ENCODE measurements around the gene UGT1A8. TPM values are rescaled to one million over a fixed set of nuclear protein-coding genes. Genes with fewer than 3 reads are reported as not detected.

Gene UGT1A8
- total RNA-seq, 1 donor, result not detected

DNA sequence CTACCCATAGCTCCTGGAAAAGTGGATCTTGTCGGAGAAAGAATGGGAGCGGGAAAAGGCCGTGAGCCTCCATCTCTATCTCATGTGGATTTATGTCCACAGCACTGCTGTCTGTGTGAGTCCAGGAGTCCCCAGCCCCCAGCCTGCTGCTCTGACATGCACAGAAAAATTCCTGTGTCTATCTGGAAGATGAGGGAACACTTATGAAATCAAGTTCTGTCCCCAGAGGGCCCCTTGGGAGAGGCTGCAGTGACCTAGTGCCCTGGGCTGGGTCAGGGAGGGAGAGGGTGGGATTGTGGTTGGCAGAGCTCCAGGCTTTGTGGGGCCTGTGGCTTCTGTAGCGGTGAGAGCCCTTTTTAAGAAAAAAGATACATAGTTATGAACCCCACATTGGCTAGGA is 199.3 kb downstream of the UGT1A8 start:
- TF ChIP-seq, protein P1, sequence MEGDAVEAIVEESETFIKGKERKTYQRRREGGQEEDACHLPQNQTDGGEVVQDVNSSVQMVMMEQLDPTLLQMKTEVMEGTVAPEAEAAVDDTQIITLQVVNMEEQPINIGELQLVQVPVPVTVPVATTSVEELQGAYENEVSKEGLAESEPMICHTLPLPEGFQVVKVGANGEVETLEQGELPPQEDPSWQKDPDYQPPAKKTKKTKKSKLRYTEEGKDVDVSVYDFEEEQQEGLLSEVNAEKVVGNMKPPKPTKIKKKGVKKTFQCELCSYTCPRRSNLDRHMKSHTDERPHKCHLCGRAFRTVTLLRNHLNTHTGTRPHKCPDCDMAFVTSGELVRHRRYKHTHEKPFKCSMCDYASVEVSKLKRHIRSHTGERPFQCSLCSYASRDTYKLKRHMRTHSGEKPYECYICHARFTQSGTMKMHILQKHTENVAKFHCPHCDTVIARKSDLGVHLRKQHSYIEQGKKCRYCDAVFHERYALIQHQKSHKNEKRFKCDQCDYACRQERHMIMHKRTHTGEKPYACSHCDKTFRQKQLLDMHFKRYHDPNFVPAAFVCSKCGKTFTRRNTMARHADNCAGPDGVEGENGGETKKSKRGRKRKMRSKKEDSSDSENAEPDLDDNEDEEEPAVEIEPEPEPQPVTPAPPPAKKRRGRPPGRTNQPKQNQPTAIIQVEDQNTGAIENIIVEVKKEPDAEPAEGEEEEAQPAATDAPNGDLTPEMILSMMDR (IDR thresholded peaks at IDR 0.05; ENCODE audit: extremely low read depth, low read depth, low read length), result no peak
- no peaks in the 10 kb centered on the region for H4K20me1 ChIP-seq (ENCODE audit: insufficient read depth, low read length)
- H3K4me1 ChIP-seq (ENCODE audit: insufficient read depth, low read length), result no peaks in the 10 kb centered on the region
- no peak overlapping the region for H3K27ac ChIP-seq (ENCODE audit: low read depth, low read length)
- no peak overlapping the region for H3K4me3 ChIP-seq (ENCODE audit: insufficient read depth, low read length)
- no peak overlapping the region for H2AFZ ChIP-seq (ENCODE audit: low read length)
- peak; percentile 74 for DNase-seq (ENCODE audit: insufficient read length, low spot score, missing footprints)
- H3K4me2 ChIP-seq (ENCODE audit: insufficient read depth, low read length), result no peak overlapping the region
- H3K9me3 ChIP-seq (ENCODE audit: low read depth, low read length), result no peaks in the 10 kb centered on the region
- H3K36me3 ChIP-seq (ENCODE audit: insufficient read depth, low read length), result no peaks in the 10 kb centered on the region
- H3K27me3 ChIP-seq (ENCODE audit: insufficient read depth, low read length), result peaks cover 10% of the 10 kb centered on the region
- no peaks in the 10 kb centered on the region for H3K79me2 ChIP-seq (ENCODE audit: insufficient read depth, low read length)

DNA sequence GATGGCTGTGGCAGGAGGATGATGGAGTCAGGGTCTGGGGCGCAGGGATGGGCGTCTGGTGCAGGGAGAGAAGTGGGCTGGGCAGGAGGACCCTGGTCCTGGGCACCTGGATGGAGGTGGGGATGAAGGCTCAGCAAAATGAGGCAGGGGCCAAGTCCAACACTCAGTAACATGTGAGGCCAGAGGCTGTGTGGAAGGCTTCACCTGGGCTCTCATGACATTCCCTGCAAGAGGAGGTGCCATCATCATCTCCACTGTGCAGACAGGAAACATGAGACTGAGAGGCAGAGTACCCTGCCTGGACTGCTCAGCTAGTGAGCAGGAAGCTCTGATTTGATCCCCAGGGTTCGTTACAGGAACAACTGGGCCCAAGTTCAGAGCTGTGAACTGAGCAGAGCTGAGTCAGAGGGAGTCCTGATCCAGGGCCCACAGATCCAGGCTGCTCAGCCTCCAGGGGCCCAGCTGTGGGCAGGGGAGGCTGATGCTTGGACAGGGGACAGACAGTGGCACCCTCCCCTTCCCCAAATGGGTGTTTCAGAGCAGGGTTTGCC is 200.0 kb downstream of the UGT1A8 start:
- Histone ChIP-seq H3K4me1 (ENCODE audit: insufficient read depth, low read length) (no peaks in the 10 kb centered on the region), H3K79me2 (ENCODE audit: insufficient read depth, low read length) (no peaks in the 10 kb centered on the region), H3K36me3 (ENCODE audit: insufficient read depth, low read length) (no peaks in the 10 kb centered on the region), H3K4me3 (ENCODE audit: insufficient read depth, low read length) (no peak overlapping the region), H3K27ac (ENCODE audit: low read depth, low read length) (no peak overlapping the region), H4K20me1 (ENCODE audit: insufficient read depth, low read length) (no peaks in the 10 kb centered on the region), H3K4me2 (ENCODE audit: insufficient read depth, low read length) (no peak overlapping the region), H2AFZ (ENCODE audit: low read length) (no peak overlapping the region), H3K9me3 (ENCODE audit: low read depth, low read length) (no peaks in the 10 kb centered on the region), H3K27me3 (ENCODE audit: insufficient read depth, low read length) (peaks cover 10% of the 10 kb centered on the region)
- TF ChIP-seq, protein P1 (IDR thresholded peaks at IDR 0.05; ENCODE audit: extremely low read depth, low read depth, low read length), result no peak
- DNase-seq (ENCODE audit: insufficient read length, low spot score, missing footprints), result peak; percentile 76

DNA sequence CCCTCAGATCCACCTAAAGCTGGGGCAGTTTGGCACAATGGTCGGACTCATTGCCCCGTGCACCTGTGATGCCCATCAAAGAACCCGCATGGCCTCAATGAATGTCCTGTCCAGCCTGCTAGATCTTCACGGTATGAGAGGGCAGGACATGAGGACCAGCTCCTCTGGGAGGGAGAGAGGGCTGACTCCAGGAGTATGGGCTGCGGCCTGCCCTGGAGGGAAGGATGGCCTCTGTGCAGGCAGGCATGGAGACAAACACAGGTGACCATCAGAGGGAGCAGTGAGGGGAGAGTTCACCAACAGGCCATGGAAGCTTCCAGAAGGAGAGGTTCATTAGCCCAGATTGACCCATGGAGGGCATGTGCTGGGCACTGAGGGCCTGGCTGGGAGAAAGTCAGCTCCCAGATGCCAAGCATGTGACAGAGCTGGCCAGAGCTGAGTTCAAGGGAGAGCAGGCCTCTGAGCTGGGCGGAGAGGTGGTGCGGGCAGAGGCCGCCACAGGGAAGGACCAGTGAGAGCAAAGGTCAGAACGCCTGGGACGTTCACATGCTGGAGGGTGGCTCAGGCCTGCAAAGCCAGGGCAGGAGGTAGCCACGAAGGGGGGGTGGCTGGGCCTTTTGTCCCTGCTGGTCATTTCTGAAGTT is 200.7 kb downstream of the UGT1A8 start:
- TF ChIP-seq, protein P1 (IDR thresholded peaks at IDR 0.05; ENCODE audit: extremely low read depth, low read depth, low read length), result no peak
- H4K20me1 ChIP-seq (ENCODE audit: insufficient read depth, low read length), result no peaks in the 10 kb centered on the region
- no peaks in the 10 kb centered on the region for H3K79me2 ChIP-seq (ENCODE audit: insufficient read depth, low read length)
- no peak overlapping the region for H3K4me2 ChIP-seq (ENCODE audit: insufficient read depth, low read length)
- H3K9me3 ChIP-seq (ENCODE audit: low read depth, low read length), result no peaks in the 10 kb centered on the region
- no peak overlapping the region for H3K4me3 ChIP-seq (ENCODE audit: insufficient read depth, low read length)
- H3K27me3 ChIP-seq (ENCODE audit: insufficient read depth, low read length), result peaks cover 10% of the 10 kb centered on the region
- no peaks in the 10 kb centered on the region for H3K4me1 ChIP-seq (ENCODE audit: insufficient read depth, low read length)
- H3K27ac ChIP-seq (ENCODE audit: low read depth, low read length), result no peak overlapping the region
- peak; percentile 53 for DNase-seq (ENCODE audit: insufficient read length, low spot score, missing footprints)
- H2AFZ ChIP-seq (ENCODE audit: low read length), result no peak overlapping the region
- H3K36me3 ChIP-seq (ENCODE audit: insufficient read depth, low read length), result no peaks in the 10 kb centered on the region
